HG03354 (cell line): Measurements from ENCODE around the gene DENND1A.

Source experiments
- ATAC-seq: cut with Tn5 transposase; IDR thresholded peaks from one replicate; pipeline ENCODE4 v1.9.1; 2021; ENCODE audit warnings: mild to moderate bottlenecking; ENCODE audit not compliant: unreplicated experiment, poor library complexity, severe bottlenecking

Gene DENND1A

GRCh38 chr9:123331346-123332060 lies 598.4 kb downstream of the DENND1A start:
- ATAC-seq, result no peak
